Keratinocyte (primary cell): Measurements from ENCODE around the gene RUNX1.

ENCODE experiments used
- EZH2 ChIP-seq: IDR thresholded peaks from one replicate; pipeline ENCODE4 v1.6.1; 2012; ENCODE audit warnings: inconsistent platforms, mild to moderate bottlenecking, low read length, moderate library complexity
- TF ChIP-seq, protein P1 (sequence below), 3 experiments: IDR thresholded peaks in 1 of 3; conservative IDR thresholded peaks in 1 of 3; optimal IDR thresholded peaks in 1 of 3; 2 replicates in 2 of 3; 3 replicates in 1 of 3; pipeline versions ENCODE3 to v1.5.1; 2011; ENCODE audit warnings: low read length in 3 of 3, mild to moderate bottlenecking in 3 of 3, moderate library complexity in 2 of 3, control low read depth in 1 of 3, inconsistent platforms in 1 of 3; ENCODE audit not compliant: insufficient read depth in 2 of 3; ENCODE audit errors: extremely low read depth in 1 of 3

DNA sequence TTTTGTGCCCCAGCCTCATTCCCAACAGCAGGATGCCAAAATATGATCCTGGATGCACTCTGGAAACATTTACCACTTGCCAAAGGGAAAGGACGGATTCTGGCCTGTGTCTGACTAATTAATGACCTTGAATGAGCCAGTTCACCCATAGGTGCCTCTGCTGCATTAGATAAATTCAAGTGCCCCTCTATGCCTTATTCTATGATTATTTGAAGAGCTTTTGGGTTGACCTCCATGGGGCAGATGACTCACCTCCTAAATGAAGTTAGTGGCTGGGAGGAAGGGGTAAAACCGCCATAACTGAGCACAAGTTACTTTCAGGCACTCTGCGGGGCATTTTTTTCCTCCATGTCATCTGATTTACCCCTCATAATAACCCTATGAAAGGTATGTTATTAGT is 282.2 kb downstream of the RUNX1 start:
- TF ChIP-seq EZH2, result no peak
- TF ChIP-seq, protein P1, sequence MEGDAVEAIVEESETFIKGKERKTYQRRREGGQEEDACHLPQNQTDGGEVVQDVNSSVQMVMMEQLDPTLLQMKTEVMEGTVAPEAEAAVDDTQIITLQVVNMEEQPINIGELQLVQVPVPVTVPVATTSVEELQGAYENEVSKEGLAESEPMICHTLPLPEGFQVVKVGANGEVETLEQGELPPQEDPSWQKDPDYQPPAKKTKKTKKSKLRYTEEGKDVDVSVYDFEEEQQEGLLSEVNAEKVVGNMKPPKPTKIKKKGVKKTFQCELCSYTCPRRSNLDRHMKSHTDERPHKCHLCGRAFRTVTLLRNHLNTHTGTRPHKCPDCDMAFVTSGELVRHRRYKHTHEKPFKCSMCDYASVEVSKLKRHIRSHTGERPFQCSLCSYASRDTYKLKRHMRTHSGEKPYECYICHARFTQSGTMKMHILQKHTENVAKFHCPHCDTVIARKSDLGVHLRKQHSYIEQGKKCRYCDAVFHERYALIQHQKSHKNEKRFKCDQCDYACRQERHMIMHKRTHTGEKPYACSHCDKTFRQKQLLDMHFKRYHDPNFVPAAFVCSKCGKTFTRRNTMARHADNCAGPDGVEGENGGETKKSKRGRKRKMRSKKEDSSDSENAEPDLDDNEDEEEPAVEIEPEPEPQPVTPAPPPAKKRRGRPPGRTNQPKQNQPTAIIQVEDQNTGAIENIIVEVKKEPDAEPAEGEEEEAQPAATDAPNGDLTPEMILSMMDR (optimal IDR thresholded peaks at IDR 0.05 in 1 of 3, IDR thresholded peaks at IDR 0.05 in 1 of 3, conservative IDR thresholded peaks at IDR 0.05 in 1 of 3; ENCODE audit: extremely low read depth in 1 of 3, insufficient read depth in 2 of 3, low read length in 3 of 3), result no peak
